ENCODE results near the gene ATF7. TPM values are rescaled to one million over a fixed set of nuclear protein-coding genes. Genes with fewer than 3 reads are reported as not detected.

The ATF7 gene
- total RNA-seq, 4 donors from 2014 or later: 26.7 to 54.9 (median 33.3) TPM

DNA sequence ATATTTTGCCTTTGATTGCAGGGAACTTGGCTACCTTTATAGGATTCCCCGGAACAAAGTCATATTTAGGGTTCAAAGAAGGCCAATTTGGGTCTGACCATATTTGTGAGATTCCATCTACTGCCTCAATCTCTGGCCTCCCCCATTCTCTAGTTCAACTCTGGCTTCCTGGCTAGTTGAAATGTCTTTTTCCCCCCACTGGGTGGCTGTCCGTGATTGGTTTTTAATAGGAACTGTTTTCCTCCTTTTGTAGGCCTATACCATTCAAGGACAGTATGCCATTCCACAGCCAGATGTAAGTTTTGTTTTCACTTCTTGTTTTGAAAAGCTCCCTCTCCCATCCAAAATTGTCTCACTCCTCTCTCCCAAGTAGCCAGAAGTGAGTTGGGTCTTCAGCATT lies 160.5 kb downstream of the ATF7 start:
- no peaks in the 10 kb centered on the region for H3K9me3 ChIP-seq
- peak overlapping the region in 2 of 4 donors; percentile 7 to 15 for H3K27ac ChIP-seq
- 37 to 39% methylated on average over 2 of the region's 2 CpGs for WGBS, 2 donors (ENCODE audit: low coverage in 1 of 2)
- peaks cover 27 to 100% of the 10 kb centered on the region in 2 donors for H3K36me3 ChIP-seq
- H3K4me1 ChIP-seq: peaks cover 3 to 80% (median 7%) of the 10 kb centered on the region in 3 donors
- no peak for ATAC-seq
- no peaks in the 10 kb centered on the region for H3K27me3 ChIP-seq
- H3K4me3 ChIP-seq: no peak overlapping the region
- no peak for TF ChIP-seq POLR2AphosphoS5 (IDR thresholded peaks at IDR 0.05)

DNA sequence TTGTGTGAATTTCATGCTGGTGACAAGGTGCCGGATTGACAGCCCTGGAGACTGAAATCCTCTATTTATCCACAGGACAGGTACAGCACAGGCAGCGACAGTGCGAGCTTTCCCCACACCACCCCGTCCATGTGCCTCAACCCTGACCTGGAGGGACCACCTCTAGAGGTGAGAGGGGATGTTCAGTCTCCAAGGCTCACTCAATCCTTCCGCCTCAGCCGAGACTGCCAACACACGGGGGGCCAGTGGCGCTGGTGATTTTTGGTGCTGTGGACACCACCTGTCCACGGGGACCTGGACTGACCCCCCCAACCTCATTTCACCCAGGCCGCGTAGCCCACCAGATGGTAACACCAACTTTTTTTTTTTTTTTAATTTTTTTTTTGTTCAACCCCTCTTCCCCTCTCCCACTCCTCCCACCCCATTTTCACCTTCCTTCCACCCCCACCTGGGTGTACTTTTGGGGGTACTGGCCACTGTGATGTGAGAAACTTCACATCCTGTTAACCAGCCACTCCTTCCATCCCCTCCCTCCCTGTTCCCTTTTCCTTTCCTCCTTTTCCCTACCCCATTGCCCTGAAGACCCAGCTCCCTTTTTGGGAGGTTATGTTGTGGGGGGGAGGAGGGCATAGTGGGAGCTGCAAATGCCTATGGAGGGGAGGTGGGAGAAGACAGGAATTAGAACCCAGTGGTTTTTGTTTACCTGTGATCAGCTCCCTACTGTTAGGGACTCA lies 161.3 kb downstream of the ATF7 start:
- H3K27ac ChIP-seq: peak overlapping the region in 1 of 4 donors; percentile 21

DNA sequence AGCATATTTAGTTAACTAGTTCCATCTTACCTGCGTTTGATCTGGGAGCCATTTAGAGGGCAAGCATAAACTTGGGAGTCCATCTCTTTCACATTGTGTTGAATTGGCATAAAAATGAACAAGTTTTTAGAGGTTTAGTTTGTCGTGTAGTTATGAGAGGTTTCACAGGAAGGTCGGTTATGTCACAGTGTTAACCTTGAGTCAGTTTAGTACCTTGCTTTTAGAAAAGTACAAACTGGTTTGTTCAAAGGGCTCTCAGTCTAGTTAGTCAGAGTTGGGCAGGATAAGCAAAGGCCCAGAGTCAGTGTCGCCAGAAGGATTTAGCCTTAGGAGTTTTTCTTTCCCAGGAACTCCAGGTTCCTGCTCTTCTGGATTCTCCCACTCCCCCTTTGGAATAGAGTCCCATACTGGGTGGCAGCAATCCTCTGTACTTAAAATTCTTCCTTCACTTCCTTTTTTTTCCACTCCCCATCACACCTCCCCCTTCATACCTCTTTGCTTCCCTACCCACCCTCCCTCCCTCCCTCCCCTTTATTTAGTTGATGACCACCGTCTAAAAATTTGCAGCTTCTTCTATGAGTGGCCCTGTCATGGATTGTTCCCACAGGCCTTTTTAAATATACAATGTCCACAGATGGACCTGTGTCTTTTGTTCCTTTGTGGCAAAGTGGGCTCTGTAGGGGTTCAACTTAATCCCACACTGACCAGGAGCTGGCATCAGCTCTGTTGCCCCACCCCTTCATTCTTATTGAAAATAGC lies 162.2 kb downstream of the ATF7 start:
- ATAC-seq: no peak

More for the DNA sequence above, 161.3 kb downstream of the ATF7 start:
- Histone ChIP-seq H3K4me3 (no peak overlapping the region), H3K36me3 (peaks cover 31 to 100% of the 10 kb centered on the region in 2 donors), H3K27me3 (no peaks in the 10 kb centered on the region), H3K9me3 (no peaks in the 10 kb centered on the region), H3K4me1 (peaks cover 3 to 80% (median 10%) of the 10 kb centered on the region in 3 donors)
- TF ChIP-seq POLR2AphosphoS5 (IDR thresholded peaks at IDR 0.05) (no peak), EP300 (IDR thresholded peaks at IDR 0.05) (no peak)
- TF ChIP-seq, protein P1, sequence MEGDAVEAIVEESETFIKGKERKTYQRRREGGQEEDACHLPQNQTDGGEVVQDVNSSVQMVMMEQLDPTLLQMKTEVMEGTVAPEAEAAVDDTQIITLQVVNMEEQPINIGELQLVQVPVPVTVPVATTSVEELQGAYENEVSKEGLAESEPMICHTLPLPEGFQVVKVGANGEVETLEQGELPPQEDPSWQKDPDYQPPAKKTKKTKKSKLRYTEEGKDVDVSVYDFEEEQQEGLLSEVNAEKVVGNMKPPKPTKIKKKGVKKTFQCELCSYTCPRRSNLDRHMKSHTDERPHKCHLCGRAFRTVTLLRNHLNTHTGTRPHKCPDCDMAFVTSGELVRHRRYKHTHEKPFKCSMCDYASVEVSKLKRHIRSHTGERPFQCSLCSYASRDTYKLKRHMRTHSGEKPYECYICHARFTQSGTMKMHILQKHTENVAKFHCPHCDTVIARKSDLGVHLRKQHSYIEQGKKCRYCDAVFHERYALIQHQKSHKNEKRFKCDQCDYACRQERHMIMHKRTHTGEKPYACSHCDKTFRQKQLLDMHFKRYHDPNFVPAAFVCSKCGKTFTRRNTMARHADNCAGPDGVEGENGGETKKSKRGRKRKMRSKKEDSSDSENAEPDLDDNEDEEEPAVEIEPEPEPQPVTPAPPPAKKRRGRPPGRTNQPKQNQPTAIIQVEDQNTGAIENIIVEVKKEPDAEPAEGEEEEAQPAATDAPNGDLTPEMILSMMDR (IDR thresholded peaks at IDR 0.05): no peak
- no peak for ATAC-seq
- WGBS, 2 donors (ENCODE audit: low coverage in 1 of 2): 53 to 65% methylated on average over 3 to 6 of the region's 11 CpGs

DNA sequence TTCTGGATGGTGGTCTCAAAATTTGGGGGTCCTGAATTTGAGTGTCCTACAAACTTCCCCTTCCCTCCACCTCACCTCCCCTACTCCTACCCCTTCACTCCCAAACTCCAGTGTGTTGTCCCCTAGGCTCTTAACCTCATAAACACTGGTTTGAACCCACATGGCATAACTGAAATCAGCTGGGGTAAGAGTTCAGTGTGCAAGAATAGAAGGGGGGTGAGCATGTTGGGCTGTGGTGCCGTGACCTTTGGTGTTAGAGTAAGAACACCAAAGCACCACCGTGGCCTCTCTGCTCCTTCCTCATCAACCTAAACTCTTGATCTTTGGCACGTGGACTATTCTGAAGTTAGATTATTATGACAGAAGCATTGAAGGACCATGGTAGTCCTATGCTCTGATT lies 163.2 kb downstream of the ATF7 start:
- H3K4me3 ChIP-seq: no peak overlapping the region
- H3K36me3 ChIP-seq: peaks cover 28 to 100% of the 10 kb centered on the region in 2 donors
- 50 to 80% methylated on average over 2 to 3 of the region's 3 CpGs for WGBS, 2 donors (ENCODE audit: low coverage in 1 of 2)

More for the DNA sequence above, 162.2 kb downstream of the ATF7 start:
- Histone ChIP-seq H3K27ac (no peak overlapping the region), H3K4me1 (peaks cover 3 to 88% (median 10%) of the 10 kb centered on the region in 3 donors), H3K27me3 (no peaks in the 10 kb centered on the region), H3K36me3 (peaks cover 31 to 100% of the 10 kb centered on the region in 2 donors), H3K9me3 (no peaks in the 10 kb centered on the region), H3K4me3 (no peak overlapping the region)
- TF ChIP-seq POLR2A (IDR thresholded peaks at IDR 0.05) (no peak), POLR2AphosphoS5 (IDR thresholded peaks at IDR 0.05) (no peak), EP300 (IDR thresholded peaks at IDR 0.05) (no peak)
- TF ChIP-seq, protein P1 (IDR thresholded peaks at IDR 0.05): no peak
- WGBS, 2 donors (ENCODE audit: low coverage in 1 of 2): 40 to 59% methylated on average over 3 to 5 of the region's 5 CpGs

DNA sequence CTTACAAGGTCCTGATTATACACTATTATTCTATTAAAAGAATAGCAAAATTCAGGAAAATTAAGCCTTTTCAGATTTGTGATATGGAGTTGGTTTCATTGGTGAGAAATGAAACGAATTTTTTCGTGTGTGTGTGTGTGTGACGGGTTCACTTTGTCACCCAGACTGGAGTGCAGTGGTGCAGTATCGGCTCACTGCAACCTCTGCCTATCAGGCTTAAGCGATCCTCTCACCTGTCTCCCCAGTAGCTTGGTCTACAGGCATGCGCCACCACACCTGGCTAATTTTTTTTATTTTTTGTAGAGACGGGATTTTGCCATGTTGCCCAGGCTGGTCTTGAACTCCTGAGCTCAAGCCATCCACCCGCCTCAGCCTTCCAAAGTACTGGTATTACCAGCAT lies 164.6 kb downstream of the ATF7 start:
- H3K27ac ChIP-seq: peak overlapping the region in 1 of 4 donors; percentile 61
- 67 to 75% methylated on average over 8 of the region's 8 CpGs for WGBS, 2 donors (ENCODE audit: low coverage in 1 of 2)

More for the DNA sequence above, 163.2 kb downstream of the ATF7 start:
- no peaks in the 10 kb centered on the region for H3K27me3 ChIP-seq
- TF ChIP-seq EP300 (IDR thresholded peaks at IDR 0.05) (no peak), POLR2AphosphoS5 (IDR thresholded peaks at IDR 0.05) (no peak), POLR2A (IDR thresholded peaks at IDR 0.05) (no peak)
- TF ChIP-seq, protein P1 (IDR thresholded peaks at IDR 0.05): no peak
- H3K4me1 ChIP-seq: peaks cover 3 to 88% (median 10%) of the 10 kb centered on the region in 3 donors
- no peak overlapping the region for H3K27ac ChIP-seq
- no peak for ATAC-seq
- H3K9me3 ChIP-seq: no peaks in the 10 kb centered on the region

More for the DNA sequence above, 164.6 kb downstream of the ATF7 start:
- Histone ChIP-seq H3K27me3 (no peaks in the 10 kb centered on the region), H3K9me3 (no peaks in the 10 kb centered on the region), H3K36me3 (peaks cover 37 to 100% of the 10 kb centered on the region in 2 donors), H3K4me3 (no peak overlapping the region), H3K4me1 (peaks cover 3 to 82% (median 10%) of the 10 kb centered on the region in 3 donors)
- TF ChIP-seq, protein P1 (IDR thresholded peaks at IDR 0.05): no peak
- no peak for TF ChIP-seq POLR2AphosphoS5 (IDR thresholded peaks at IDR 0.05)
- ATAC-seq: no peak
